ENCODE measurements around the gene ANKRD45.
"Not testable (repeated sequence)": the region's sequence is repeated elsewhere in the genome, so short reads cannot be mapped to it uniquely, and the experiment has no call there.

The ANKRD45 gene

GRCh38 chr1:173642450-173643139, 27.1 kb downstream of the ANKRD45 start:
- DNase-seq (ENCODE audit: low spot score): not testable (repeated sequence)

GRCh38 chr1:173639102-173639501, 30.5 kb downstream of the ANKRD45 start:
- no peak for DNase-seq (ENCODE audit: low spot score)

GRCh38 chr1:173638043-173639021, 31.3 kb downstream of the ANKRD45 start:
- no peak for DNase-seq (ENCODE audit: low spot score)

- not testable (repeated sequence) for DNase-seq (ENCODE audit: low spot score)
These were observed 32.2 kb downstream of the ANKRD45 start for GRCh38 chr1:173637236-173638042.

GRCh38 chr1:173635116-173635515, 34.5 kb downstream of the ANKRD45 start, which contains the start of gene TEX50:
TSS of gene TEX50 (plus strand) at chr1:173635338. CDS start at chr1:173635522, 184 bp downstream.
- no peak for DNase-seq (ENCODE audit: low spot score)

GRCh38 chr1:173628888-173629287, 40.8 kb downstream of the ANKRD45 start:
- no peak for DNase-seq (ENCODE audit: low spot score)

- no peak for DNase-seq (ENCODE audit: low spot score)
These were observed 42.4 kb downstream of the ANKRD45 start for GRCh38 chr1:173627269-173627668.

- DNase-seq (ENCODE audit: low spot score): no peak
These were observed 52.8 kb downstream of the ANKRD45 start for GRCh38 chr1:173616859-173617258.

- DNase-seq (ENCODE audit: low spot score): not testable (repeated sequence)
These were observed 56.6 kb downstream of the ANKRD45 start for GRCh38 chr1:173613086-173613485.

GRCh38 chr1:173608503-173609216, 61.0 kb downstream of the ANKRD45 start:
- DNase-seq (ENCODE audit: low spot score): no peak

GRCh38 chr1:173603056-173603591, 66.5 kb downstream of the ANKRD45 start, which contains the start of gene SLC9C2:
TSS of gene SLC9C2 (minus strand) at chr1:173603072. CDS start at chr1:173601776, 1,296 bp downstream.
- peak; percentile 23 for DNase-seq (ENCODE audit: low spot score)

- no peak for DNase-seq (ENCODE audit: low spot score)
These were observed 68.1 kb downstream of the ANKRD45 start for GRCh38 chr1:173601588-173601987.

- DNase-seq (ENCODE audit: low spot score): no peak
These were observed 73.4 kb downstream of the ANKRD45 start for GRCh38 chr1:173596097-173596825.

GRCh38 chr1:173591138-173591537, 78.5 kb downstream of the ANKRD45 start:
- DNase-seq (ENCODE audit: low spot score): not testable (repeated sequence)

- DNase-seq (ENCODE audit: low spot score): no peak
These were observed 79.1 kb downstream of the ANKRD45 start for GRCh38 chr1:173590557-173590956.

GRCh38 chr1:173581383-173582079, 88.1 kb downstream of the ANKRD45 start:
- DNase-seq (ENCODE audit: low spot score): no peak

GRCh38 chr1:173580658-173581057, 89.0 kb downstream of the ANKRD45 start:
- DNase-seq (ENCODE audit: low spot score): no peak

GRCh38 chr1:173580071-173580470, 89.6 kb downstream of the ANKRD45 start:
- DNase-seq (ENCODE audit: low spot score): no peak

- no peak for DNase-seq (ENCODE audit: low spot score)
These were observed 96.1 kb downstream of the ANKRD45 start for GRCh38 chr1:173573596-173573995.
